HG02970 (cell line): ENCODE results near the gene GPR87.
A peak's percentile ranks its signal among the peaks of the same experiment; 100 is the strongest.

Source experiments
- ATAC-seq: cut with Tn5 transposase; IDR thresholded peaks from one replicate; pipeline ENCODE4 v1.9.1; 2021; ENCODE audit warnings: mild to moderate bottlenecking, moderate library complexity, moderate number of reproducible peaks; ENCODE audit not compliant: unreplicated experiment, low FRiP score

Gene GPR87

GRCh38 chr3:151316267-151316991 lies at the start of gene GPR87:
TSS of gene GPR87 (minus strand) at chr3:151316820. CDS start at chr3:151300100, 16,720 bp downstream.
- no peak for ATAC-seq

- ATAC-seq = no peak
These were observed 46.1 kb upstream of the GPR87 start for GRCh38 chr3:151362751-151363174.

- ATAC-seq = no peak
These were observed 40.8 kb upstream of the GPR87 start for GRCh38 chr3:151357463-151357850.

- no peak for ATAC-seq
These were observed 40.3 kb upstream of the GPR87 start for GRCh38 chr3:151356794-151357462.

GRCh38 chr3:151351648-151352047 lies 35.0 kb upstream of the GPR87 start:
- ATAC-seq = no peak

GRCh38 chr3:151351219-151351618 lies 34.6 kb upstream of the GPR87 start:
- peak; percentile 58 for ATAC-seq

GRCh38 chr3:151350656-151351055 lies 34.0 kb upstream of the GPR87 start:
- ATAC-seq = no peak

GRCh38 chr3:151347432-151347831 lies 30.8 kb upstream of the GPR87 start:
- no peak for ATAC-seq

GRCh38 chr3:151346292-151346691 lies 29.7 kb upstream of the GPR87 start:
- no peak for ATAC-seq

GRCh38 chr3:151345859-151346258 lies 29.2 kb upstream of the GPR87 start:
- no peak for ATAC-seq

- no peak for ATAC-seq
These were observed 15.1 kb upstream of the GPR87 start for GRCh38 chr3:151331696-151332095.

GRCh38 chr3:151330899-151331298 lies 14.3 kb upstream of the GPR87 start:
- no peak for ATAC-seq

GRCh38 chr3:151330379-151330778 lies 13.8 kb upstream of the GPR87 start:
- no peak for ATAC-seq

GRCh38 chr3:151329363-151329762 lies 12.7 kb upstream of the GPR87 start, which contains the start of gene P2RY13:
TSS of gene P2RY13 (minus strand) at chr3:151329549. CDS start at chr3:151329528, 21 bp downstream.
- no peak for ATAC-seq

GRCh38 chr3:151328298-151328995 lies 11.8 kb upstream of the GPR87 start:
- ATAC-seq = no peak

GRCh38 chr3:151327571-151328198 lies 11.1 kb upstream of the GPR87 start:
- no peak for ATAC-seq

- no peak for ATAC-seq
These were observed 5.9 kb upstream of the GPR87 start for GRCh38 chr3:151322511-151322910.

- no peak for ATAC-seq
These were observed 4.9 kb upstream of the GPR87 start for GRCh38 chr3:151321526-151321925.

GRCh38 chr3:151320131-151320530 lies 3.5 kb upstream of the GPR87 start:
- ATAC-seq = no peak

GRCh38 chr3:151319628-151320027 lies 3.0 kb upstream of the GPR87 start:
- ATAC-seq = no peak

GRCh38 chr3:151318991-151319390 lies 2.4 kb upstream of the GPR87 start:
- ATAC-seq = no peak
